Panc1 (cell line): Measurements from ENCODE around the gene FLT1. TPM values are rescaled to one million over a fixed set of nuclear protein-coding genes. Genes with fewer than 3 reads are reported as not detected.

Source experiments
- ATAC-seq: fragments of 200-7000 bp; cut with Tn5 transposase; 2 replicates; pipeline ENCODE4 v1.9.1; 2020; ENCODE audit warnings: mild to moderate bottlenecking, moderate library complexity
- BruUV-seq: library from RNA; stranded (reverse); fragments of 400-500 nt; replicated peaks from 2 replicates; lab custom pipeline; 2021; lab: Mats Ljungman, UMichigan
- CTCF ChIA-PET: fragments of 300-600 bp; sonication (Branson Sonifier 250); formaldehyde crosslinking; loops from one replicate; lab custom pipeline; 2022; ENCODE audit warnings: antibody characterized with exemption; lab: Charles Lee
- POLR2A ChIA-PET: fragments of 300-600 bp; sonication (Branson Sonifier 250); formaldehyde crosslinking; loops from one replicate; lab custom pipeline; 2022; ENCODE audit warnings: antibody characterized with exemption; lab: Charles Lee
- DNase-seq: peaks from one replicate; pipeline ENCODE4 v3.0.0-alpha.2; 2010; ENCODE audit warnings: low read depth, low spot score
- H3K27ac ChIP-seq: 2 replicates; pipeline ENCODE4 v1.5.1; 2011; ENCODE audit warnings: mild to moderate bottlenecking, low read length, inconsistent platforms
- H3K27me3 ChIP-seq: fragments of 200-500 bp; sonication (Bioruptor generic); 2 replicates; pipeline ENCODE4 v1.6.0; 2014; ENCODE audit warnings: low read length, inconsistent platforms; ENCODE audit not compliant: control insufficient read depth, insufficient read depth
- H3K36me3 ChIP-seq: fragments of 200-500 bp; sonication (Bioruptor generic); 2 replicates; pipeline ENCODE4 v1.5.1; 2014; ENCODE audit warnings: inconsistent platforms, mild to moderate bottlenecking, low read length, moderate library complexity; ENCODE audit not compliant: control insufficient read depth, insufficient read depth
- H3K4me1 ChIP-seq: 2 replicates; pipeline ENCODE4 v1.5.1; 2011; ENCODE audit warnings: inconsistent platforms, mild to moderate bottlenecking, low read length, moderate library complexity; ENCODE audit not compliant: control insufficient read depth, insufficient read depth
- H3K4me3 ChIP-seq, 2 experiments: 2 replicates each; pipeline ENCODE4 v1.5.1; 2011 to 2012; ENCODE audit warnings: low read depth in 2 of 2, low read length in 2 of 2, mild to moderate bottlenecking in 2 of 2, inconsistent platforms in 1 of 2, moderate library complexity in 1 of 2
- H3K9me3 ChIP-seq: fragments of 200-500 bp; sonication (Bioruptor generic); 2 replicates; pipeline ENCODE4 v1.5.1; 2014; ENCODE audit warnings: low read depth, mild to moderate bottlenecking, inconsistent platforms, low read length, moderate library complexity; ENCODE audit not compliant: control insufficient read depth, insufficient read depth
- POLR2AphosphoS5 ChIP-seq: IDR thresholded peaks from 2 replicates; pipeline ENCODE4 v1.6.1; 2012; ENCODE audit warnings: mild to moderate bottlenecking, low read depth, low read length, moderate library complexity
- SIN3A ChIP-seq: IDR thresholded peaks from 2 replicates; pipeline ENCODE4 v1.6.1; 2012; ENCODE audit warnings: low read depth, mild to moderate bottlenecking, low read length, moderate library complexity, borderline replicate concordance; ENCODE audit not compliant: insufficient read depth
- TCF7L2 ChIP-seq: IDR thresholded peaks from 2 replicates; pipeline ENCODE4 v1.6.1; 2011; ENCODE audit warnings: mild to moderate bottlenecking, low read depth, low read length, inconsistent platforms
- in situ Hi-C: cut with HindIII; loops from 2 replicates; pipeline ENCODE4 v1.10.0; 2016; ENCODE audit warnings: low sequenced_read_pairs, low pct_unique_long_range_greater_than_20kb
- intact Hi-C: fragments of 100-400 bp; cut with micrococcal nuclease; formaldehyde crosslinking; loops from one replicate; pipeline ENCODE4 v1.10.0; 2022; ENCODE audit not compliant: unreplicated experiment
- total RNA-seq: library from RNA; stranded (reverse); gene quantifications from one replicate; pipeline ENCODE4 v1.2.1, GENCODE V29; 2021; ENCODE audit not compliant: unreplicated experiment
- TF ChIP-seq, protein P1 (sequence below): fragments of 450-650 bp; IDR thresholded peaks from 2 replicates; pipeline ENCODE4 v1.5.1; 2017; ENCODE audit warnings: mild to moderate bottlenecking
- TF ChIP-seq, protein P2 (sequence below), 2 experiments: IDR thresholded peaks; 2 replicates each; pipeline ENCODE4 v1.6.1; 2011 to 2012; ENCODE audit warnings: low read depth in 2 of 2, control low read depth in 1 of 2, low read length in 1 of 2, mild to moderate bottlenecking in 1 of 2, moderate library complexity in 1 of 2; ENCODE audit not compliant: insufficient read depth in 1 of 2

Gene FLT1
- total RNA-seq, 1 experiment from 2014 or later: 0.15 TPM

DNA sequence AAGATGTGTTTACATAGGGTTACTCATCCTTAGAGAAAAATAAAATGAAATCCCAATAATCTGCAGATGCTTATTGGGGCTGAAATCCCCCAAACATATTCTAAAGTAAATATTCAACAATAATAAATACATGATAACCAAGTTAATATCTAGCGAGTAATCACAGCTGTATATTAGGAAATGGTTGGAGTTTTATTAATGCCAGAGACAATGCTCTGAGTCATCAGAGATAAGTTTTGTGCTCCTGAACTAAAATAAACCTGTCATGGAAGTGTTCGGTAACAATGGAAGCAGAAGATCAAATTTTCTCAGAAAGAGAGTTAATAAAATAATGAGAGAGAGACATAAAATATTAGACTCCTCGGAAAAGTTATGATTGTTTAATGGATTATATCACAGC lies 31.4 kb downstream of the FLT1 start:
- intact Hi-C loops: no loop called here
- BruUV-seq: no TSS peak
- POLR2A ChIA-PET: no interaction called here
- in situ Hi-C loops: no loop called here
- DNase-seq: no peak
- Histone ChIP-seq H3K27ac (no peak overlapping the region), H3K4me3 (no peak overlapping the region), H3K4me1 (no peaks in the 10 kb centered on the region), H3K9me3 (no peaks in the 10 kb centered on the region), H3K27me3 (no peaks in the 10 kb centered on the region; the same call in 1 of the 2 replicates), H3K36me3 (no peaks in the 10 kb centered on the region)
- CTCF ChIA-PET: no interaction called here
- no peak for TF ChIP-seq TCF7L2
- TF ChIP-seq POLR2AphosphoS5: no peak
- TF ChIP-seq, protein P1, sequence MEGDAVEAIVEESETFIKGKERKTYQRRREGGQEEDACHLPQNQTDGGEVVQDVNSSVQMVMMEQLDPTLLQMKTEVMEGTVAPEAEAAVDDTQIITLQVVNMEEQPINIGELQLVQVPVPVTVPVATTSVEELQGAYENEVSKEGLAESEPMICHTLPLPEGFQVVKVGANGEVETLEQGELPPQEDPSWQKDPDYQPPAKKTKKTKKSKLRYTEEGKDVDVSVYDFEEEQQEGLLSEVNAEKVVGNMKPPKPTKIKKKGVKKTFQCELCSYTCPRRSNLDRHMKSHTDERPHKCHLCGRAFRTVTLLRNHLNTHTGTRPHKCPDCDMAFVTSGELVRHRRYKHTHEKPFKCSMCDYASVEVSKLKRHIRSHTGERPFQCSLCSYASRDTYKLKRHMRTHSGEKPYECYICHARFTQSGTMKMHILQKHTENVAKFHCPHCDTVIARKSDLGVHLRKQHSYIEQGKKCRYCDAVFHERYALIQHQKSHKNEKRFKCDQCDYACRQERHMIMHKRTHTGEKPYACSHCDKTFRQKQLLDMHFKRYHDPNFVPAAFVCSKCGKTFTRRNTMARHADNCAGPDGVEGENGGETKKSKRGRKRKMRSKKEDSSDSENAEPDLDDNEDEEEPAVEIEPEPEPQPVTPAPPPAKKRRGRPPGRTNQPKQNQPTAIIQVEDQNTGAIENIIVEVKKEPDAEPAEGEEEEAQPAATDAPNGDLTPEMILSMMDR: no peak
- TF ChIP-seq, protein P2, sequence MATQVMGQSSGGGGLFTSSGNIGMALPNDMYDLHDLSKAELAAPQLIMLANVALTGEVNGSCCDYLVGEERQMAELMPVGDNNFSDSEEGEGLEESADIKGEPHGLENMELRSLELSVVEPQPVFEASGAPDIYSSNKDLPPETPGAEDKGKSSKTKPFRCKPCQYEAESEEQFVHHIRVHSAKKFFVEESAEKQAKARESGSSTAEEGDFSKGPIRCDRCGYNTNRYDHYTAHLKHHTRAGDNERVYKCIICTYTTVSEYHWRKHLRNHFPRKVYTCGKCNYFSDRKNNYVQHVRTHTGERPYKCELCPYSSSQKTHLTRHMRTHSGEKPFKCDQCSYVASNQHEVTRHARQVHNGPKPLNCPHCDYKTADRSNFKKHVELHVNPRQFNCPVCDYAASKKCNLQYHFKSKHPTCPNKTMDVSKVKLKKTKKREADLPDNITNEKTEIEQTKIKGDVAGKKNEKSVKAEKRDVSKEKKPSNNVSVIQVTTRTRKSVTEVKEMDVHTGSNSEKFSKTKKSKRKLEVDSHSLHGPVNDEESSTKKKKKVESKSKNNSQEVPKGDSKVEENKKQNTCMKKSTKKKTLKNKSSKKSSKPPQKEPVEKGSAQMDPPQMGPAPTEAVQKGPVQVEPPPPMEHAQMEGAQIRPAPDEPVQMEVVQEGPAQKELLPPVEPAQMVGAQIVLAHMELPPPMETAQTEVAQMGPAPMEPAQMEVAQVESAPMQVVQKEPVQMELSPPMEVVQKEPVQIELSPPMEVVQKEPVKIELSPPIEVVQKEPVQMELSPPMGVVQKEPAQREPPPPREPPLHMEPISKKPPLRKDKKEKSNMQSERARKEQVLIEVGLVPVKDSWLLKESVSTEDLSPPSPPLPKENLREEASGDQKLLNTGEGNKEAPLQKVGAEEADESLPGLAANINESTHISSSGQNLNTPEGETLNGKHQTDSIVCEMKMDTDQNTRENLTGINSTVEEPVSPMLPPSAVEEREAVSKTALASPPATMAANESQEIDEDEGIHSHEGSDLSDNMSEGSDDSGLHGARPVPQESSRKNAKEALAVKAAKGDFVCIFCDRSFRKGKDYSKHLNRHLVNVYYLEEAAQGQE (IDR thresholded peaks at IDR 0.05; ENCODE audit: insufficient read depth in 1 of 2, low read depth in 2 of 2, low read length in 1 of 2): no peak
- no peak for TF ChIP-seq SIN3A
- ATAC-seq: no peak

GRCh38 chr13:28459911-28460310 lies 35.0 kb downstream of the FLT1 start:
- Histone ChIP-seq H3K27ac (no peak overlapping the region), H3K4me1 (no peaks in the 10 kb centered on the region), H3K4me3 (no peak overlapping the region), H3K9me3 (no peaks in the 10 kb centered on the region), H3K27me3 (no peaks in the 10 kb centered on the region; the same call in 1 of the 2 replicates), H3K36me3 (no peaks in the 10 kb centered on the region)
- DNase-seq (no peak), ATAC-seq (no peak)
- in situ Hi-C loops (no loop called here), intact Hi-C loops (no loop called here)
- no TSS peak for BruUV-seq
- TF ChIP-seq TCF7L2: no peak
- no peak for TF ChIP-seq SIN3A
- TF ChIP-seq, protein P1: no peak
- no peak for TF ChIP-seq POLR2AphosphoS5
- TF ChIP-seq, protein P2 (IDR thresholded peaks at IDR 0.05; ENCODE audit: insufficient read depth in 1 of 2, low read depth in 2 of 2, low read length in 1 of 2): no peak
- CTCF ChIA-PET: no interaction called here
- POLR2A ChIA-PET: no interaction called here
